Left ventricle myocardium superior (tissue), 1 donor: ENCODE results near the gene RHD. TPM values are rescaled to one million over a fixed set of nuclear protein-coding genes. Genes with fewer than 3 reads are reported as not detected.

Source experiments
- total RNA-seq: library from RNA; stranded (reverse); fragmentation: NEBNext Ultra II Directional; extraction: Animal tissue kit (Norgen Biotek cat#: 25700); gene quantifications from one replicate; pipeline ENCODE4 v1.2.1, GENCODE V29; 2021
- donor health status: DM: no; HTN: yes; CAD: no; lungs with severe emphysema.

RHD gene
- total RNA-seq, 1 donor from 2014 or later: not detected

Other genes with a start within 250 kb of the RHD start
- gene SYF2, start 40.0 kb upstream of the RHD start, total RNA-seq: 40.8 TPM
- 45.0 TPM for gene RSRP1, start 25.1 kb upstream of the RHD start, total RNA-seq
- gene TMEM50A, start 65.8 kb downstream of the RHD start, total RNA-seq: 73.1 TPM
- gene RHCE, start 148.3 kb downstream of the RHD start, total RNA-seq: 1.0 TPM
- gene MACO1, start 158.4 kb downstream of the RHD start, total RNA-seq: 15.6 TPM